HG03066 (cell line): ENCODE data around the gene TMUB2.
"Not testable (repeated sequence)": the region's sequence is repeated elsewhere in the genome, so short reads cannot be mapped to it uniquely, and the experiment has no call there.

Experiments
- ATAC-seq: cut with Tn5 transposase; IDR thresholded peaks from one replicate; pipeline ENCODE4 v1.9.1; 2021; ENCODE audit warnings: low read depth; ENCODE audit not compliant: unreplicated experiment

Gene TMUB2

GRCh38 chr17:44217738-44218343, 31.1 kb downstream of the TMUB2 start:
- ATAC-seq = no peak

- ATAC-seq = peak; percentile 26
These were observed 31.8 kb downstream of the TMUB2 start for GRCh38 chr17:44218344-44219107.

DNA sequence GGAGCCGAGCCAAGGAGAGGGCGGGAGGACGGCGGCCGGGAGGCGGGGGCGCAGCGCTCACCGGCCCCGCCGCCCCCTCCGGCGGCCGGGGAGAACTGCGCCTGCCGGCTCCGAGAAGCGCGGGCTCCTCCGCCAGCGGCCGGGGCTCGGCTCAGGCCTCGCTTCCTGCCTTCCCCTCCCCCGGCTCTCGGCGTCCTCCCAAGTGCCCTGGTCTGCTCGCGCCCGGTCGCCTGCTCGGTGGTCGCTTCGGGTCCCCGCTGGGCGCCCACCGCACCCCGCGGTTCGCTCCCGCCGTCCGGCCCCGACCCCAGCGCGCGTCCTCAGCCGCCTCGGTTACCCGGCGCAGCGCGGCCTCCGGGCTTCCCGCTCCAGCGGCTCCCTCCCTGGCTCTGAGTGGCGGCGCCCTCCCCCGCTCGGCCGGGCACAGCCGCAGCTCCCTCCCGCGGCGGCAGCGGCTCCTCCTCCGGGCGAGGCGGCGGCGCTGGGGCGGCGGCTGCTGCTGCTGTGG, 32.4 kb downstream of the TMUB2 start:
- peak; percentile 22 for ATAC-seq

DNA sequence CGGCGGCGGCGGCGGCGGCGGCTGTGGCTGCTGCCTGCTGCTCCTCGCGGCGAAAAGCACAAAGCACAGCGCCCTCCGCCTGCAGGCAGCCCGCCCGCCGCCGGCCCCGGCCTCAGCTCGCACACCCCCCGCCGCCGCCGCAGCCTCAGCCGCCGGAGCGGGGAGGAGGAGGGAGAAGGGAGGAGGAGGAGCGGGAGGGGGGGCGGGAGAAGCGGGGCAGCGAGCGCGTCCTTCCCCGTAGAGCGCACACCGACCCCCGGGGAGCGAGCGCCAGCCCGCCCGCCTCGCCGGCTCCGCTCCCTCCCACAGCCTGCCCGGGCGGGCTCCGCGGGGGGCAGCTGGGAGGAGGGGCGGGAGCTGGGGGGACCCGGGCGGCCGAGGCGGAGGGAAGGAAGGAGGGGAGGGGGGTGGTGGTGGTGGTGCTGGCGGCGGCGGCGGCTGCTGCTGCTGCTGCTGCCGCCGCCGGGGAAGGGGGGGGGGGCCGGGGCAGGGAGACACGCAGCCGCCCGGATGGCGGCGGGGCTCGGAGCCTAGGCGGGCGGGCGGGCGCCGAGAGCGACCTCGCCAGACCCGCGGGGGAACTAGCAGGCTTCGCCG, 32.9 kb downstream of the TMUB2 start, which contains the start of gene UBTF:
UBTF (minus strand) TSS at position 60 of the 597 bp plus-strand sequence. CDS start 1,446 bp downstream, outside the sequence.
- no peak for ATAC-seq

DNA sequence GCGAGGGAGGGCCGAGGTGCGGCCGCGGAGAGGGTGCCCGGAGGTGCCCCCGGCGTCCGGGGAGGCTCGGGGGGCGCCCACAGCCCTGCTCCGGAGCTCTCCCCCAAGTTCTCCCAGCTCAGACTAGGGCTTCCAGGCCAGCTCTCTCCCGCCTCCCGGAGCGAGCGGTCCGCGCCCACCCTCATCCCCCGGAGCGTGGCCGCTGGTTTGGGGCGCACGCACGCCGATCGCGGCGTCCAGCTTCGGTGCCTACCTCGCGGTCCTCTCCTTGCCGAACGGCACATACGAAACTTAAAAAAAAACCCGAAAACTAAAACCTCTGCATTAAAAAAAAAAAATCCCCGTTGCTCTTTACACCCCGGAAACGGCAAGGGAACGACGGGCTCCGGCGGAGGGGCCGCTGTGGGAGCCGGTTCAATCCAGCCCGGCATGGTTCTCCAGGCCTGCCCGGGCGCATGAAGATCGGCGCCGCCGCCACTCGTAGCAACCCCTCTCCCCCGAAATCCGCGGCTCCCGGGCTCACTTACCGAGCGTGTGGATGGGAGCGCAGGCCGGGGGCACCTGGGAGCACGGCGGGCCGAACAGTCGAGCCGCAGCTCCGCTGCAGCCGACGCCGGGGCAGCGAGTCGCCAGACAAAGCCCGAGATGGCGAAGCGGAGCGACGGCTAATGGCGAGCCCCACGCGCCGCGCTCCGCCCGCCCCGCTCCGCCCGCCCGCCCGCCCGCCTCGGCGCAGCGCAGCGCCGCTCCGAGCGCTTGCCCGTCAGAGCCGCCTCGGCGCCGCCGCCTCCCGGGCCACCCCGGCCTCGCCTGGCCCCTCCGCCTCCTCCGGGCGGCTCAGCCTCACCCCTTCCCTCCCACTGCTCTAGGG, 33.7 kb downstream of the TMUB2 start:
- no peak for ATAC-seq

DNA sequence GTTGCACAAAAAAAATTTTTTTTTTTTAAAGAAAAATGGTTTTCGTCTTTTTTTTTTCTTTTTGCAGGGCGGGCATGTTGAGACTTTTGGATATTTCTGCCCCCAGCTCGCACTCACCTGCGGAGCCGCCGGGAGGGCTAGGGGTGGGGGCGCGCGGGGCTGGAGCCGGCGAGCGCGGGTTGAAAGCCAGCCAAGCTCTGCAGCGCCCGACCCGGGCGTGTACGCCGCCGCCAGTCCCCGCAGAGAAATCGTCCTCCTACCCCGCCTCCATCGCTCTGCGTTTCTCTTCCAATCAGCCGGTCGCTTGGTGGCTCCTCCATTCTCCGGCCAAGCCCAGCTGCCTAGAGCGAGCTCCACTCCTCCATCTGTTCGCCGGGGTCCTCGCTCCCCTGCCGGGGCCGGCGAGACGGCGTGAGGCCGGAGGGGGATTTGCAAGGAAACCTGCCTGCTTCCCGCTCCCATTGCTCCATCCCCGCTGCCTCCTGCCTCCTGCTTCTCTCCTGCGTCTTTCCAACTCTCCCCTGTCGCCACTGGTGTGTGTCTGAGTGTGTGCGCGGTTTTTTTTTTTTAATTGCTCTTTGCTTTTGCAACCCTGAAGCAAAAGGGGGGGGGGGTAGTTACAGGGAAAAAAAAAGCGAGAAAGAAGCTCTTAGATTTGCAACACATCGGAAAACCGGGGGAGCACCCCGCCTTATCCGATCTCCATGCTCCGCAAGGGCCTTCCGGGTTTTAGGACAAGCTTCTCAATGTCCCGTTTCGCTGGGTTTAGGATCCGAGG, 34.5 kb downstream of the TMUB2 start:
- no peak for ATAC-seq

DNA sequence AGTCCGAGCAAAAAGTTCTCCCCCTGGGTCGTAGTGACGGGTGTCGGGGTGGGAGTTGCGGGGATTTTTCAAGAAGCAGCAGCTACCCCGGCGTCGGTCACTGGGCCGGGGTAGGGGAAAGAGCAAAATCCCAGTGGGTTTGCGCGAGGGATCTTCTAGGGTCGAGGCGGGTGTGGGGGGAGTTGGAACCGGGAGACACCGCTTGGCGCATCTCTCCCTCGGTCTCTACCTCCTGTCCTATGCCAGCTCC, 35.0 kb downstream of the TMUB2 start:
- ATAC-seq = no peak

- no peak for ATAC-seq
These were observed 35.5 kb downstream of the TMUB2 start for GRCh38 chr17:44222112-44222869.

DNA sequence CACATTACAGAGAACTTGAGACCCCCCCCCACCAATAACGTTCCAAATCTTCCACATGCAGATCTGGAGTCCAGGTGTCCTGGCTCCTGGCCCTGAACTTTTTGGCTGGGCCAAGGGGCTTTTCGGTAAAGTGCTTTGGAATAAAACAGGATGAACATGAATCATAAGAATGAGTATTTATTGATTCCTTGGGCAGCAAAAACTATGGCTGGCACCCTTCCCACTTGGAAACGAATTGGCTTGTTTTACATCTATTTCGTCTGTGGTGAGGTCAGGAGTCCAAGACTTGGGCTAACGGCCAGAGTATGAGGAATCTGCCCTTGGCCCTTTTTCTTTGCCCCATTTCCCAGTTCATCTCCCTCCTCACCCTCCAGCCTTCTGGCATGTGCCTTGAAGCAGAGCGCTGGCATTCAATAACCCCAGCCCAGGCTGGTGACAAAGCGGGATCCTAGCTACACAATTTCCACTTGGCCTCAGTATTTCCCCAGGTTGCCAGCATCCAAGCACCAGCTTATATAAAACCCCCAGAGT, 36.8 kb downstream of the TMUB2 start:
- no peak for ATAC-seq

DNA sequence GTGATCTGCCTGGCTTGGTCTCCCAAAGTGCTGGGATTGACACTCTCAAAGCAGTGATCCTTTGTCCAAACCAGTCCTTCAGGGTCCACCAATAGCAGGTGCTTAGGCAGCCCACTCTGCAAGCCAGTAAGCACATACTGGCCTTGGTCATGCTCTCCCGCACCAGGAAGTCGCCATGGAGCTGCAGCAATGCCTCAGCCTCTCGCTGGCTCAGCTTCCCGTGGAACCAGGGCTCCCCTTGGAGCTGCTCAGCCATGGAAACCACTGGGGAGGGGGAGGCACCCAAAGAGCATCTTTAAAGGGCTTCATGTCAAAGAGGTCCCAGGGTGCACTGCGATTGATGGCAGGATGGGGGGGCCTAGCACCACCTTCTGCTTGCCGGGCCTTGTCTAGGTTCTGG, 42.3 kb downstream of the TMUB2 start:
- no peak for ATAC-seq

DNA sequence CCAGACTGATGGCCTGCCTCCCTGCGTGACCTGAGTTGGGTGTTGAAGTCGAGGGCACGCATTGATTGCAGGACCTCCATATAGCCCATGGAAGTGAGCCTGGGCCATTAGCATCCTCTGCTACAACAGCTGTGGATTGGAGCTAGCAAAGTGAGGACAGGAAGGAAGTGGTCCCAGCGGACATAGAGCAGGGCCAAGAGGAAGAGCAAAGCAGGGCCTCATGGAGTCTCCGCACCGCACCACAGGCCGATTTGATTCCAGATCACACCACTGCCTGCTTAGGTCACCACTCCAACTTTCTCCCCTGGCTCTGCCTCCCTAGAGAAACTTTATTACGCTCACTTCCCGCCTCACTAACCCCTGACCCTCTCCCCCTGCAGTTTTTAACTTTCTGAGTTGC, 43.4 kb downstream of the TMUB2 start:
- ATAC-seq = no peak

DNA sequence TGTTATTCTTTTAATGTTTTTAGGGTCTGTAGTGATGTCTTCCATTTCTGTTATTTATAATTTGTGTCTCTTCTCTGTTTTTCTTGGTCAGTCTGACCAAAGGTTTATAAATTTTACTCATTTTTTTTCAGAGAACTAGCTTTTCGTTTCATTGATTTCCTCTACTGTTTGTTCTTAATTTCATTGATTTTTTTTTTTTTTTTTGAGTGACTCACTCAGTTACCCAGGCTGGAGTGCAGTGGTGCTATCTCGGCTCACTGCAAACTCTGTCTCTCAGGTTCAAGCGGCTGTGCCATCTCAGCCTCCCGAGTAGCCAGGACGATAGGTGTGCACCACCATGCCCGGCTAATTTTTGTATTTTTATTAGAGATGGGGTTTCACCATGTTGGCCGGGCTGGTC, 45.3 kb downstream of the TMUB2 start:
- ATAC-seq = no peak

- ATAC-seq = no peak
These were observed 46.8 kb downstream of the TMUB2 start for GRCh38 chr17:44233582-44233981.

DNA sequence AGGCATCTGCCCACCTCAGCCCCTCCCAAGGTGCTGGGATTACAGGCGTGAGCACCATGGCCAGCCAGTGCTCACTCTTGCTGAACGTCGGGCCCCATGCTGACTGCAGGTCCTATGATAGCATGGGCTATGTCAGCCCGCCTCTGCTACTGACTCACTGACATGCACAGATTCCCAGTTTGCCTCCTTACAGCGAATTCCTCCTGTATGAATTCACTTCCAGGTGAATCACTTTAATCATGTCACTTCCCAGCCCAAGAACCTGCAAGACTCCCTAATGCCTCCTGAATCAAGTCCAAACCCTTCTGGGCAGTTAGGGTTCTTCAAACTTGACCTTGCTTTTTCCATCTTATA, 48.8 kb downstream of the TMUB2 start:
- ATAC-seq = no peak

DNA sequence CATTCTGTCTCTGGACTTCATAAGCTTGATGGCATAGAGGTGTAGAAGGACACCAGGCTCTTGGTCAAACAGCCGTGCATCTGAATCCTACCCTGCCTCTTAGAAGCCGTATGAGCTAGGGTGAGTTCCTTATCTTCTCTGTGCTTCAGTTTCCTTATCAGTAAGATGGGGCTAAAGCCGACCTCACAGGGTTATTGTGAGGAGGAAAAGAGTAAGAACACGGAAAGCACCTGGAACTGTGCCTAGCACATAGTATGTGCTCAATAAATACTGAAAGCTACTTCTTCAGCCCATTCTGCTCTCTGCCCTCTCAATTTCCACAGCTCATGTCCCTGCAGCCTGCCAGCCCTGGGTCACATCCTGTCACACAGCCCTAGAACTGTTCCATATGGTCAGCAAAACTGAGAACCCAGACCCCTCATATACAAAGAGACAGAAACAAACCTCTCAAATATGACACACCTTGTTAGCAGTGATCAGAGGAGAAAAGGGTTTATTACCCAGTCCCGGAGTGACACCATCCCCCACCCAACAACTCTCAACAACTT, 49.7 kb downstream of the TMUB2 start:
- no peak for ATAC-seq

DNA sequence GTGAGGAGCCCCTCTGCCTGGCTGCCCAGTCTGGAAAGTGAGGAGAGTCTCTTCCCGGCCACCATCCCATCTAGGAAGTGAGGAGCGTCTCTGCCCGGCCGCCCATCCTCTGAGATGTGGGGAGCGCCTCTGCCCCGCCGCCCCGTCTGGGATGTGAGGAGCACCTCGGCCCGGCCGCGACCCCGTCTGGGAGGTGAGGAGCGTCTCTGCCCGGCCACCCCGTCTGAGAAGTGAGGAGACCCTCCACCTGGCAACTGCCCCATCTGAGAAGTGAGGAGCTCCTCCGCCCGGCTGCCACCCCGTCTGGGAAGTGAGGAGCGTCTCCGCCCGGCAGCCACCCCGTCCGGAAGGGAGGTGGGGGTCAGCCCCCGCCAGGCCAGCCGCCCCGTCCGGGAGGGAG, 51.1 kb downstream of the TMUB2 start:
- ATAC-seq = not testable (repeated sequence)

- ATAC-seq = no peak
These were observed 54.4 kb downstream of the TMUB2 start for GRCh38 chr17:44241106-44241624.
